CD8-positive, alpha-beta memory T cell (primary cell): ENCODE measurements around the gene LDB1. TPM values are rescaled to one million over a fixed set of nuclear protein-coding genes. Genes with fewer than 3 reads are reported as not detected.

Experiments used
- CTCF ChIA-PET: fragments of 350-600 bp; sonication (Branson Sonifier 250); formaldehyde crosslinking; loops from one replicate; lab custom pipeline; 2021; ENCODE audit warnings: antibody characterized with exemption; lab: Charles Lee
- POLR2A ChIA-PET: fragments of 350-600 bp; sonication (Branson Sonifier 250); formaldehyde crosslinking; loops from one replicate; lab custom pipeline; 2021; ENCODE audit warnings: antibody characterized with exemption; lab: Charles Lee
- DNase-seq, 5 donors: peaks; one replicate each; pipeline versions ENCODE4 v3.0.0 to v3.0.0-alpha.2; 2020 to 2022; ENCODE audit warnings: mixed read lengths in 1 of 5
- H3K27ac ChIP-seq: one replicate; pipeline ENCODE4 v1.7.0; 2013; ENCODE audit warnings: low read depth, mild to moderate bottlenecking, low read length, moderate library complexity
- H3K27me3 ChIP-seq: 2 replicates; pipeline ENCODE4 v1.7.0; 2013; ENCODE audit warnings: low read length, mild to moderate bottlenecking; ENCODE audit not compliant: insufficient read depth, poor library complexity, severe bottlenecking
- H3K36me3 ChIP-seq: 2 replicates; pipeline ENCODE4 v1.7.0; 2013; ENCODE audit warnings: mild to moderate bottlenecking, low read length, moderate library complexity; ENCODE audit not compliant: insufficient read depth
- H3K4me1 ChIP-seq: 2 replicates; pipeline ENCODE4 v1.7.0; 2013; ENCODE audit warnings: mild to moderate bottlenecking, low read length, moderate library complexity; ENCODE audit not compliant: insufficient read depth
- H3K4me3 ChIP-seq: 2 replicates; pipeline ENCODE4 v1.7.0; 2013; ENCODE audit warnings: mild to moderate bottlenecking, low read length
- H3K9me3 ChIP-seq: 2 replicates; pipeline ENCODE4 v1.7.0; 2013; ENCODE audit warnings: mild to moderate bottlenecking, low read length
- H3K27ac Mint-ChIP-seq, 8 donors: one replicate each; pipeline ENCODE4 v1.8.0; 2020 to 2021; ENCODE audit warnings: mixed read lengths in 8 of 8, mild to moderate bottlenecking in 6 of 8, inconsistent platforms in 3 of 8, moderate library complexity in 3 of 8
- H3K27me3 Mint-ChIP-seq, 2 donors: one replicate each; pipeline ENCODE4 v1.8.0; 2020 to 2021; ENCODE audit warnings: mixed read lengths in 2 of 2, mild to moderate bottlenecking in 1 of 2, moderate library complexity in 1 of 2
- H3K36me3 Mint-ChIP-seq, 3 donors: one replicate each; pipeline ENCODE4 v1.8.0; 2020 to 2021; ENCODE audit warnings: mixed read lengths in 3 of 3, inconsistent platforms in 1 of 3, mild to moderate bottlenecking in 1 of 3
- H3K4me1 Mint-ChIP-seq, 3 donors: one replicate each; pipeline ENCODE4 v1.8.0; 2020 to 2021; ENCODE audit warnings: mixed read lengths in 3 of 3, inconsistent platforms in 1 of 3, mild to moderate bottlenecking in 1 of 3
- H3K4me3 Mint-ChIP-seq, 7 donors: one replicate each; pipeline ENCODE4 v1.8.0; 2020 to 2021; ENCODE audit warnings: mixed read lengths in 7 of 7, mild to moderate bottlenecking in 6 of 7, moderate library complexity in 4 of 7, inconsistent platforms in 2 of 7
- H3K9me3 Mint-ChIP-seq, 5 donors: one replicate each; pipeline ENCODE4 v1.8.0; 2020 to 2022; ENCODE audit warnings: mixed read lengths in 5 of 5, mild to moderate bottlenecking in 3 of 5, moderate library complexity in 2 of 5, inconsistent platforms in 1 of 5
- polyA plus RNA-seq: library from polyadenylated mRNA; unstranded; fragments of 300-500 nt; fragmentation: Illumina TruSeq; gene quantifications from one replicate; pipeline ENCODE4 v1.2.3, GENCODE V29; 2021
- total RNA-seq, 2 experiments: library from RNA; stranded (reverse); gene quantifications; one replicate each; pipeline ENCODE4 v1.2.3, GENCODE V29; 2021

Gene LDB1
- total and polyA plus RNA-seq, 3 experiments from 2014 or later, result 36.0 to 64.8 (median 64.3) TPM

DNA sequence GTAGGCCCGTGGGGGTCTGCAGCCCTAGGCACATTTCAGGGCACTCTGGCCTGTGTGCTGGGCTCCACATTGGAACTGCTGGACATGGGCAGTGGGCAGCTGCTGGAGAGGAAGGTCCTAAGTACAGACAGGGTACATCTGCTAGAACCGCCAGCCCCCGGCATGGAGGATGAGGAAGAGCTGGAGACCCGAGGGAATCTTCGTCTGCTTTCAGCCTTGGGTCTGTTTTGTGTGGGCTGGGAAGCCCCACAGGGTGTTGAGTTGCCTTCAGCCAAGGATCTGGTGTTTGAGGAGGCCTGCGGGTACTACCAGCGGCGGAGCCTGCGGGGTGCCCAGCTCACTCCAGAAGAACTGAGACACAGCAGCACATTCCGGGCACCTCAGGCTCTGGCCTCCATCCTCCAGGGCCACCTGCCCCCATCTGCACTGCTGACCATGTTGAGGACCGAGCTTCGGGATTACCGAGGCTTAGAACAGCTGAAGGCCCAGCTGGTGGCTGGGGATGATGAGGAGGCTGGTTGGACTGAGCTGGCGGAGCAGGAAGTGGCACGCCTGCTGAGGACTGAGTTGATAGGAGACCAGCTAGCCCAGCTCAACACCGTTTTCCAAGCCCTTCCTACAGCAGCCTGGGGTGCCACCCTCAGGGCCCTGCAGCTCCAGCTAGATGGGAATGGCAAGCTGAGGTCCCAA is 53.6 kb downstream of the LDB1 start:
- ChIA-PET POLR2A (interaction anchor here (3.0 kb wide), 1 partner anchor 11 kb away, joined by 13 read pairs; the partner anchor contains the start of gene ARMH3), CTCF (interaction anchor here (1.1 to 8.5 kb wide), 6 partner anchors 8 to 225 kb away, joined by 4 to 62 read pairs (median 4); partner anchors contain the start of gene KCNIP2)
- peaks cover 0 to 2% of the 10 kb centered on the region in 2 donors for H3K27me3 Mint-ChIP-seq
- peak overlapping the region; percentile 76 to 95 (median 90) for H3K27ac Mint-ChIP-seq
- H3K4me3 Mint-ChIP-seq, result peak overlapping the region; percentile 83 to 93 (median 87)
- H3K4me3 ChIP-seq, result peak overlapping the region; percentile 77
- H3K4me1 Mint-ChIP-seq, result peaks cover 26 to 54% (median 39%) of the 10 kb centered on the region in 3 donors
- H3K36me3 ChIP-seq, result no peaks in the 10 kb centered on the region
- H3K9me3 Mint-ChIP-seq, result no peaks in the 10 kb centered on the region
- H3K36me3 Mint-ChIP-seq, result peaks cover 0 to 26% (median 0%) of the 10 kb centered on the region in 3 donors
- DNase-seq, result peak in 1 of 5 donors; percentile 11
- no peaks in the 10 kb centered on the region for H3K27me3 ChIP-seq
- no peaks in the 10 kb centered on the region for H3K9me3 ChIP-seq
- H3K4me1 ChIP-seq, result peaks cover 31% of the 10 kb centered on the region
- peak overlapping the region; percentile 86 for H3K27ac ChIP-seq

DNA sequence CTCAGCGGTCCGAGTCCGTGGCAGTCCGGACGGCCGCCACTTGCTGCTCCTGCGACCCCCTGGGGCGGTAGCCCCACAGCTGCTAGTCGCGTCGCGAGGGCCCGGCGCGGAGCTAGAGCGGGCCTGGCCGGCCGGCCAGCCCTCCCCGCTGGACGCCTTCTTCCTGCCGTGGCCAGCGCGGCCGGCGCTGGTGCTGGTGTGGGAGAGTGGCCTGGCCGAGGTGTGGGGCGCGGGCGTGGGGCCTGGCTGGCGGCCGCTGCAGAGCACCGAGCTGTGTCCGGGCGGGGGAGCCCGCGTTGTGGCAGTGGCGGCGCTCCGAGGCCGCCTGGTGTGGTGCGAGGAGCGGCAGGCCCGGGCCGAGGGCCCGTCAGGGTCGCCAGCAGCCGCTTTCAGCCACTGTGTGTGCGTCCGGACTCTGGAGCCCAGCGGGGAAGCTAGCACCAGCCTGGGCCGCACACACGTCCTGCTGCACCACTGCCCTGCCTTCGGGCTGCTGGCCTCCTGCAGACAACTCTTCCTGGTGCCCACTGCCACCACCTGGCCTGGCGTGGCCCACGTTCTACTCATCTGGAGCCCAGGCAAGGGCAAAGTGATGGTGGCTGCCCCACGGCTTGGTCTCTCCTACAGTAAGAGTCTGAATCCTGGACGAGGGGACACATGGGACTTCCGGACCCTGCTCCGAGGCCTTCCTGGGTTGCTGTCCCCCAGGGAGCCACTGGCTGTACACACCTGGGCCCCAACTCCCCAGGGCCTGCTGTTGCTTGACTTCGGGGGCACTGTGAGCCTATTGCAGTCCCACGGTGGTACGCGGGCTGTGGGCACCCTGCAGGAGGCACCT is 54.4 kb downstream of the LDB1 start:
- H3K4me1 Mint-ChIP-seq, result peaks cover 24 to 51% (median 39%) of the 10 kb centered on the region in 3 donors
- Histone ChIP-seq H3K4me1 (peaks cover 31% of the 10 kb centered on the region), H3K27ac (peak overlapping the region; percentile 86), H3K36me3 (no peaks in the 10 kb centered on the region), H3K4me3 (peak overlapping the region; percentile 77), H3K9me3 (no peaks in the 10 kb centered on the region), H3K27me3 (no peaks in the 10 kb centered on the region)
- CTCF ChIA-PET, result interaction anchor here (0.9 to 8.5 kb wide), 7 partner anchors 9 to 225 kb away, joined by 3 to 62 read pairs (median 4); partner anchors contain the start of gene KCNIP2
- H3K4me3 Mint-ChIP-seq, result peak overlapping the region; percentile 83 to 93 (median 88)
- no peaks in the 10 kb centered on the region for H3K9me3 Mint-ChIP-seq
- peak in 2 of 5 donors; percentile 6 to 21 for DNase-seq
- peaks cover 0 to 5% of the 10 kb centered on the region in 2 donors for H3K27me3 Mint-ChIP-seq
- H3K27ac Mint-ChIP-seq, result peak overlapping the region; percentile 84 to 96 (median 92)
- POLR2A ChIA-PET, result interaction anchor here (0.9 to 3.0 kb wide), 2 partner anchors 10 to 86 kb away, joined by 3 to 13 read pairs; partner anchors contain the start of gene ARMH3
- H3K36me3 Mint-ChIP-seq, result peaks cover 0 to 23% (median 0%) of the 10 kb centered on the region in 3 donors

DNA sequence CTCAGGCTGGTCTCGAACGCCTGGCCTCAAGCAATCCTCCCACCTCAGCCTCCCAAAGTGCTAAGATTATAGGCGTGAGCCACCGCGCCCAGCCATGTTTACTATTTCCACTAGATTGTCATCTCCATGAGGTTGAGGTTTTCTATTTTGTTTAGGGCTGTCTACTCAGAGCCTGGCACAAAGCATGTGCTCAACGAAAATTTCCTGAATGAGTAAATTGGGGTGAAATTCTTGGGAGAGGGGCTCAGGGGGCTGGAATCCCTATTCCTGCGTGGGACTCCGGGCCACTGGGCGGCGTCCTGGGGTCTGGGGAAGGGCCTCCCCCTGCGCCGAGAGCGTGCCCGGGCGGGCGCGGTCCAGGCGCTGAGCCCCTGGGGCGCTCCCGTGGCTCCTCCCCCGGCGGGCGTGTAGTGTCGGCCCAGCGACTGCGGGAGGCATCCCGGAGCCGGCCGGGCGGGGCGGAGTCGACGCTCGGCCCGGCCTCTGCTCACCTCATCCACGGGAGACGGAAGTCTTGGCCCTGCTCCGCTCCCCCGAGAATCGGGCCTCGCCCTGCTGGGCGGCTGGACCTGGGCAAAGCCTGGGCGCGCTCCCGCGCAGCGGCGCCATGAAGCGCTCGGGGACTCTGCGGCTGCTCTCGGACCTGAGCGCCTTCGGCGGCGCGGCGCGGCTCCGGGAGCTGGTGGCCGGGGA is 55.2 kb downstream of the LDB1 start, which contains the start of gene HPS6:
HPS6 (plus strand) TSS at position 482 of the 693 bp plus-strand sequence; CDS start at position 608, 126 bp downstream.
- Mint-ChIP-seq H3K4me3 (peak within 1 kb of the TSS; percentile 85 to 93 (median 88)), H3K27ac (peak within 1 kb of the TSS; percentile 87 to 99 (median 96)), H3K9me3 (no peaks in the 10 kb centered on the region), H3K36me3 (peaks cover 0 to 23% (median 0%) of the 10 kb centered on the region in 3 donors), H3K4me1 (peaks cover 24 to 51% (median 39%) of the 10 kb centered on the region in 3 donors), H3K27me3 (peaks cover 0 to 6% of the 10 kb centered on the region in 2 donors)
- Histone ChIP-seq H3K36me3 (no peaks in the 10 kb centered on the region), H3K4me3 (peak within 1 kb of the TSS; percentile 77), H3K9me3 (no peaks in the 10 kb centered on the region), H3K27me3 (no peaks in the 10 kb centered on the region), H3K27ac (peak within 1 kb of the TSS; percentile 86), H3K4me1 (peaks cover 31% of the 10 kb centered on the region)
- peak; percentile 84 to 91 (median 86) for DNase-seq
- ChIA-PET CTCF (interaction anchor here (0.9 to 2.2 kb wide), 4 partner anchors 10 to 224 kb away, joined by 3 to 6 read pairs (median 4); no protein-coding TSS in a partner anchor), POLR2A (interaction anchor here (0.9 to 3.0 kb wide), 2 partner anchors 10 to 87 kb away, joined by 3 to 13 read pairs; partner anchors contain the start of gene ARMH3)

DNA sequence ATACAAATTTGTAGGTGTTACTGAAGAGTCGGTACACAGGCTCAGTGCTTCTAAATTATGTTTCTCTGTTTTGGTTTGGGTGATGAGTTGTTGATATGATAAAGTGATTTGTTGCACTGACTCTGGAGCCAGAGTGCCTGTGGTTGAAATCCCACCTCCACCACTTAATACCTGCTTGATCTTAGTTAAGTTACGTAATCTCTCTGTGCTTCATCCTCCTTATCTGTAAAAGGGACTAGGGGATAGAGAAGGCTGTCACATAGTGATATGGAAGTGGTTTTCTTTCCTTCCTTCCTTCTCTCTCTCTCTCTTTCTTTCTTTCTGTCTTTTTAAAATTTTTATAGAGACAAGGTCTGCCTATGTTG is 55.7 kb downstream of the LDB1 start:
- no peaks in the 10 kb centered on the region for H3K36me3 ChIP-seq
- peaks cover 0 to 22% (median 0%) of the 10 kb centered on the region in 3 donors for H3K36me3 Mint-ChIP-seq
- peak overlapping the region; percentile 75 to 93 (median 88) for H3K4me3 Mint-ChIP-seq
- H3K27me3 ChIP-seq, result no peaks in the 10 kb centered on the region
- peaks cover 0 to 6% of the 10 kb centered on the region in 2 donors for H3K27me3 Mint-ChIP-seq
- H3K9me3 Mint-ChIP-seq, result no peaks in the 10 kb centered on the region
- CTCF ChIA-PET, result no interaction called here
- H3K4me1 Mint-ChIP-seq, result peaks cover 24 to 49% (median 37%) of the 10 kb centered on the region in 3 donors
- H3K27ac Mint-ChIP-seq, result peak overlapping the region; percentile 87 to 99 (median 96)
- H3K4me3 ChIP-seq, result peak overlapping the region; percentile 77
- peak in 1 of 5 donors; percentile 6 for DNase-seq
- no peaks in the 10 kb centered on the region for H3K9me3 ChIP-seq
- peak overlapping the region; percentile 86 for H3K27ac ChIP-seq
- peaks cover 31% of the 10 kb centered on the region for H3K4me1 ChIP-seq
- POLR2A ChIA-PET, result interaction anchor here (3.0 kb wide), 1 partner anchor 9 kb away, joined by 13 read pairs; the partner anchor contains the start of gene ARMH3

DNA sequence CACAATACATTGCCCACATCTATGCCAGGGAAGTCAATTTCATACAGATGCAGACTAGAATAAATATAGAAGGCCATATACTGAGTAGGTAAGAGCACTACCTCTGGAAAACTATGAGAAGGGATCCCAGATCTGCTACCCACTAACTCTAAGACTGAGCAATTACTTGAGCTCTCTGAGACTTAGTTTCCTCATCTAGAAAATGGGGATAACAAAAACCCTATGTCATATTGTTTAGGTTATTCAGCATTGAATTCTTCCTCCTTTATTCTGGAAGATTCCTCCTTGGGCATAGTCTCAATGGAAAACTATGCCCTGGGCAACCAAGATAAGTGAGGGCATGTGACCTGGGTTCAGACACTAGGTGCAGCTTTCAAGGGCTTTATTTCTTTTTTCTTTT is 60.2 kb downstream of the LDB1 start:
- Mint-ChIP-seq H3K27ac (peak overlapping the region in 1 of 8 donors; percentile 10), H3K27me3 (peaks cover 0 to 4% of the 10 kb centered on the region in 2 donors), H3K9me3 (no peaks in the 10 kb centered on the region), H3K4me3 (peak overlapping the region in 1 of 7 donors; percentile 40), H3K36me3 (peaks cover 0 to 7% (median 0%) of the 10 kb centered on the region in 3 donors), H3K4me1 (peaks cover 21 to 29% (median 28%) of the 10 kb centered on the region in 3 donors)
- Histone ChIP-seq H3K36me3 (no peaks in the 10 kb centered on the region), H3K9me3 (no peaks in the 10 kb centered on the region), H3K27ac (no peak overlapping the region), H3K4me3 (no peak overlapping the region), H3K27me3 (no peaks in the 10 kb centered on the region), H3K4me1 (peaks cover 9% of the 10 kb centered on the region)
- DNase-seq, result no peak
- CTCF ChIA-PET, result no interaction called here
- POLR2A ChIA-PET, result no interaction called here

Other genes with a start within 250 kb of the LDB1 start
- gene ARMH3, start 64.2 kb downstream of the LDB1 start, total RNA-seq, result 10 to 100 TPM; 23.1 to 25.7 TPM
- gene ARMH3, start 64.2 kb downstream of the LDB1 start, polyA plus RNA-seq, result 25.1 TPM
- 10 to 100 TPM; 25.3 to 27.0 TPM for gene HPS6, start 55.0 kb downstream of the LDB1 start, total RNA-seq
- gene HPS6, start 55.0 kb downstream of the LDB1 start, polyA plus RNA-seq, result 30.4 TPM
- gene PPRC1, start 12.7 kb upstream of the LDB1 start, total RNA-seq, result 100 to 1,000 TPM; 105 to 106 TPM
- 20.7 TPM for gene PPRC1, start 12.7 kb upstream of the LDB1 start, polyA plus RNA-seq
- 100 to 1,000 TPM; 304 to 330 TPM for gene NOLC1, start 32.0 kb upstream of the LDB1 start, total RNA-seq
- 76.6 TPM for gene NOLC1, start 32.0 kb upstream of the LDB1 start, polyA plus RNA-seq
- gene ELOVL3, start 105.9 kb upstream of the LDB1 start, total RNA-seq, result not detected
- not detected for gene ELOVL3, start 105.9 kb upstream of the LDB1 start, polyA plus RNA-seq
- gene PITX3, start 121.1 kb upstream of the LDB1 start, total RNA-seq, result not detected
- not detected for gene PITX3, start 121.1 kb upstream of the LDB1 start, polyA plus RNA-seq
- gene GBF1, start 125.2 kb upstream of the LDB1 start, total RNA-seq, result 10 to 100 TPM; 38.7 to 39.2 TPM
- gene GBF1, start 125.2 kb upstream of the LDB1 start, polyA plus RNA-seq, result 21.6 TPM